Liver (tissue), 9 donors: ENCODE data around the gene CST7. TPM values are rescaled to one million over a fixed set of nuclear protein-coding genes. Genes with fewer than 3 reads are reported as not detected.

Source experiments
- DNase-seq: peaks from one replicate; pipeline ENCODE4 v3.0.0-alpha.2; 2017; ENCODE audit warnings: low spot score
- H3K27ac ChIP-seq, 2 donors: one replicate each; pipeline ENCODE4 v1.7.0; 2013; ENCODE audit warnings: inconsistent platforms in 2 of 2, low read length in 2 of 2, control low read depth in 1 of 2, low read depth in 1 of 2, mild to moderate bottlenecking in 1 of 2
- H3K27me3 ChIP-seq, 4 donors: one replicate each; pipeline versions ENCODE4 v1.6.1 to v1.7.0; 2013; ENCODE audit warnings: low read length in 3 of 4, inconsistent platforms in 1 of 4, mild to moderate bottlenecking in 1 of 4, moderate library complexity in 1 of 4; ENCODE audit not compliant: control insufficient read depth in 4 of 4, insufficient read depth in 4 of 4
- H3K36me3 ChIP-seq, 4 donors: one replicate each; pipeline versions ENCODE4 v1.6.1 to v1.7.0; 2013; ENCODE audit warnings: low read length in 3 of 4, mild to moderate bottlenecking in 3 of 4, low read depth in 1 of 4, moderate library complexity in 1 of 4; ENCODE audit not compliant: control insufficient read depth in 4 of 4, insufficient read depth in 3 of 4
- H3K4me1 ChIP-seq, 4 donors: one replicate each; pipeline versions ENCODE4 v1.6.1 to v1.7.0; 2013; ENCODE audit warnings: low read length in 3 of 4, mild to moderate bottlenecking in 3 of 4, moderate library complexity in 1 of 4; ENCODE audit not compliant: control insufficient read depth in 4 of 4, insufficient read depth in 4 of 4
- H3K4me3 ChIP-seq, 3 donors: one replicate each; pipeline versions ENCODE4 v1.6.1 to v1.7.0; 2013; ENCODE audit warnings: low read length in 3 of 3, control low read depth in 1 of 3, low read depth in 1 of 3, mild to moderate bottlenecking in 1 of 3
- H3K9ac ChIP-seq, 2 donors: one replicate each; pipeline ENCODE4 v1.7.0; 2013; ENCODE audit warnings: low read length in 2 of 2, mild to moderate bottlenecking in 2 of 2, moderate library complexity in 2 of 2, control low read depth in 1 of 2, low read depth in 1 of 2
- H3K9me3 ChIP-seq, 4 donors: one replicate each; pipeline versions ENCODE4 v1.6.1 to v1.7.0; 2013; ENCODE audit warnings: low read length in 3 of 4; ENCODE audit not compliant: control insufficient read depth in 4 of 4
- ATF3 ChIP-seq: IDR thresholded peaks from 2 replicates; pipeline ENCODE4 v1.6.1; 2016; ENCODE audit warnings: antibody characterized with exemption
- CTCF ChIP-seq: fragments of 150-350 bp; IDR thresholded peaks from 2 replicates; pipeline ENCODE4 v1.5.1; 2017; ENCODE audit warnings: improper control_type of control experiment, low read depth, low read length; ENCODE audit not compliant: missing input control
- EGR1 ChIP-seq, 2 donors: IDR thresholded peaks; 2 replicates each; pipeline ENCODE4 v1.6.1; 2016 to 2018; ENCODE audit warnings: antibody characterized with exemption in 2 of 2, low read depth in 2 of 2
- FOXA1 ChIP-seq: IDR thresholded peaks from 2 replicates; pipeline ENCODE4 v1.6.1; 2016; ENCODE audit warnings: antibody characterized with exemption
- FOXA2 ChIP-seq: IDR thresholded peaks from 2 replicates; pipeline ENCODE4 v1.6.1; 2016; ENCODE audit warnings: antibody characterized with exemption
- GABPA ChIP-seq, 2 donors: IDR thresholded peaks in 1 of 2; conservative IDR thresholded peaks in 1 of 2; 2 replicates each; pipeline ENCODE4 v1.6.1; 2016; ENCODE audit warnings: antibody characterized with exemption in 2 of 2, mild to moderate bottlenecking in 1 of 2, moderate library complexity in 1 of 2
- HNF4A ChIP-seq, 2 donors: conservative IDR thresholded peaks; 2 replicates each; pipeline ENCODE4 v1.6.1; 2016; ENCODE audit warnings: antibody characterized with exemption in 2 of 2, mild to moderate bottlenecking in 2 of 2
- HNF4G ChIP-seq: IDR thresholded peaks from 2 replicates; pipeline ENCODE4 v1.6.1; 2016; ENCODE audit warnings: antibody characterized with exemption
- JUND ChIP-seq, 2 donors: IDR thresholded peaks; 2 replicates each; pipeline ENCODE4 v1.6.1; 2016; ENCODE audit warnings: antibody characterized with exemption in 2 of 2
- NR2F2 ChIP-seq: IDR thresholded peaks from 2 replicates; pipeline ENCODE4 v1.6.1; 2016; ENCODE audit warnings: antibody characterized with exemption
- RXRA ChIP-seq, 2 donors: IDR thresholded peaks; 2 replicates each; pipeline ENCODE4 v1.6.1; 2017 to 2018; ENCODE audit warnings: antibody characterized with exemption in 2 of 2, mild to moderate bottlenecking in 1 of 2
- SP1 ChIP-seq: IDR thresholded peaks from 2 replicates; pipeline ENCODE4 v1.6.1; 2018; ENCODE audit warnings: antibody characterized with exemption, mild to moderate bottlenecking
- YY1 ChIP-seq: IDR thresholded peaks from 2 replicates; pipeline ENCODE4 v1.6.1; 2016; ENCODE audit warnings: antibody characterized with exemption, mild to moderate bottlenecking
- ZBTB33 ChIP-seq: IDR thresholded peaks from 2 replicates; pipeline ENCODE4 v1.6.1; 2016; ENCODE audit warnings: antibody characterized with exemption
- WGBS: extraction: QIAGEN DNeasy Blood & Tissue Kit; methylation state at CpG from one replicate; pipeline ENCODE4 v1.1.7; 2013; 5-methylcytosine and 5-hydroxymethylcytosine counted together
- polyA plus RNA-seq, 2 donors: library from polyadenylated mRNA; stranded (reverse) in 1 of 2; unstranded in 1 of 2; fragments of 200-250 nt in 1 of 2; fragments of >200 nt in 1 of 2; fragmentation: Nextera tagmentation in 1 of 2; extraction: Ambion mirVana in 1 of 2; gene quantifications; one replicate each; pipeline versions ENCODE4 v1.2.1 to v1.2.3, GENCODE V29; 2013 to 2015
- total RNA-seq, 2 donors: library from RNA; depleted of rRNA; stranded (reverse); fragments of >200 nt; gene quantifications; one replicate each; pipeline ENCODE4 v1.2.3, GENCODE V29; 2014
- TF ChIP-seq, protein P1 (sequence below): IDR thresholded peaks from 2 replicates; pipeline ENCODE4 v1.6.1; 2016; ENCODE audit warnings: antibody characterized with exemption, mild to moderate bottlenecking
- TF ChIP-seq, protein P2 (sequence below): IDR thresholded peaks from 2 replicates; pipeline ENCODE4 v1.6.1; 2016; ENCODE audit warnings: antibody characterized with exemption
- donor health status: healthy.
- donor health status: healthy.
- donor health status: healthy.
- donor health status: healthy.
- donor health status: healthy.

Gene CST7
- total and polyA plus RNA-seq, 4 donors: 1.5 to 15.1 (median 2.7) TPM

DNA sequence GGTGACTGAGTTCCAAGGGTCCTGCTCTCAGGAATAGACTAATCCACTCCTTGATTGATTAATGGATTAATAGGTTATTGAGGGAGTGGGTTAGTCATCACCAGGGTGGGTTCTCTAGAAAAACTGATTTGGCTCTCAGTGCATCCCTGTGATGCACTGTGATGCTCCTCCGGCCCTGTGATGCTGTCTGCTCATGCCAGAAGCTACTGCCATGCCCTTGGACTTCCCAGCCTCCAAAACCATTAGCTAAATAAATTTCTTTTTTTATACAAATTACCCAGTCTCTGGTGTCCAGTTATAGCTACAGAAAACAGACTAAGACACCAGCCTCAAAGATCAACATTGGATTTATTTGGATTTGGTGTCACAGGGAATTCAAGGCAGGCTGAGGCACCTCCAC is 40.4 kb upstream of the CST7 start:
- Histone ChIP-seq H3K4me3 (no peak overlapping the region), H3K27ac (no peak overlapping the region), H3K9ac (no peak overlapping the region), H3K4me1 (no peaks in the 10 kb centered on the region), H3K27me3 (no peaks in the 10 kb centered on the region), H3K36me3 (no peaks in the 10 kb centered on the region), H3K9me3 (peaks cover 2 to 6% (median 4%) of the 10 kb centered on the region in 4 donors)
- whole genome bisulfite sequencing: 96% methylated on average over 1 of the region's 1 CpG
- peak; percentile 3 for DNase-seq
- no peak for TF ChIP-seq HNF4A (conservative IDR thresholded peaks at IDR 0.05)
- TF ChIP-seq EGR1 (IDR thresholded peaks at IDR 0.05; ENCODE audit: low read depth in 2 of 2): no peak
- no peak for TF ChIP-seq SP1
- no peak for TF ChIP-seq GABPA (IDR thresholded peaks at IDR 0.05 in 1 of 2, conservative IDR thresholded peaks at IDR 0.05 in 1 of 2)
- no peak for TF ChIP-seq NR2F2
- TF ChIP-seq ZBTB33: no peak
- TF ChIP-seq, protein P1, sequence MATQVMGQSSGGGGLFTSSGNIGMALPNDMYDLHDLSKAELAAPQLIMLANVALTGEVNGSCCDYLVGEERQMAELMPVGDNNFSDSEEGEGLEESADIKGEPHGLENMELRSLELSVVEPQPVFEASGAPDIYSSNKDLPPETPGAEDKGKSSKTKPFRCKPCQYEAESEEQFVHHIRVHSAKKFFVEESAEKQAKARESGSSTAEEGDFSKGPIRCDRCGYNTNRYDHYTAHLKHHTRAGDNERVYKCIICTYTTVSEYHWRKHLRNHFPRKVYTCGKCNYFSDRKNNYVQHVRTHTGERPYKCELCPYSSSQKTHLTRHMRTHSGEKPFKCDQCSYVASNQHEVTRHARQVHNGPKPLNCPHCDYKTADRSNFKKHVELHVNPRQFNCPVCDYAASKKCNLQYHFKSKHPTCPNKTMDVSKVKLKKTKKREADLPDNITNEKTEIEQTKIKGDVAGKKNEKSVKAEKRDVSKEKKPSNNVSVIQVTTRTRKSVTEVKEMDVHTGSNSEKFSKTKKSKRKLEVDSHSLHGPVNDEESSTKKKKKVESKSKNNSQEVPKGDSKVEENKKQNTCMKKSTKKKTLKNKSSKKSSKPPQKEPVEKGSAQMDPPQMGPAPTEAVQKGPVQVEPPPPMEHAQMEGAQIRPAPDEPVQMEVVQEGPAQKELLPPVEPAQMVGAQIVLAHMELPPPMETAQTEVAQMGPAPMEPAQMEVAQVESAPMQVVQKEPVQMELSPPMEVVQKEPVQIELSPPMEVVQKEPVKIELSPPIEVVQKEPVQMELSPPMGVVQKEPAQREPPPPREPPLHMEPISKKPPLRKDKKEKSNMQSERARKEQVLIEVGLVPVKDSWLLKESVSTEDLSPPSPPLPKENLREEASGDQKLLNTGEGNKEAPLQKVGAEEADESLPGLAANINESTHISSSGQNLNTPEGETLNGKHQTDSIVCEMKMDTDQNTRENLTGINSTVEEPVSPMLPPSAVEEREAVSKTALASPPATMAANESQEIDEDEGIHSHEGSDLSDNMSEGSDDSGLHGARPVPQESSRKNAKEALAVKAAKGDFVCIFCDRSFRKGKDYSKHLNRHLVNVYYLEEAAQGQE: no peak
- TF ChIP-seq RXRA (IDR thresholded peaks at IDR 0.05): no peak
- TF ChIP-seq CTCF: no peak
- no peak for TF ChIP-seq YY1
- no peak for TF ChIP-seq JUND (IDR thresholded peaks at IDR 0.05)
- TF ChIP-seq FOXA2: no peak
- no peak for TF ChIP-seq HNF4G
- no peak for TF ChIP-seq FOXA1
- TF ChIP-seq, protein P2, sequence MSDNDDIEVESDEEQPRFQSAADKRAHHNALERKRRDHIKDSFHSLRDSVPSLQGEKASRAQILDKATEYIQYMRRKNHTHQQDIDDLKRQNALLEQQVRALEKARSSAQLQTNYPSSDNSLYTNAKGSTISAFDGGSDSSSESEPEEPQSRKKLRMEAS: no peak

- 84% methylated on average over 9 of the region's 9 CpGs for WGBS
- no peaks in the 10 kb centered on the region for H3K4me1 ChIP-seq
- H3K4me3 ChIP-seq: no peak overlapping the region
- H3K27ac ChIP-seq: no peak overlapping the region
- no peaks in the 10 kb centered on the region for H3K36me3 ChIP-seq
- peaks cover 2 to 6% (median 4%) of the 10 kb centered on the region in 4 donors for H3K9me3 ChIP-seq
- no peak for TF ChIP-seq GABPA (IDR thresholded peaks at IDR 0.05 in 1 of 2, conservative IDR thresholded peaks at IDR 0.05 in 1 of 2)
- TF ChIP-seq EGR1 (IDR thresholded peaks at IDR 0.05; ENCODE audit: low read depth in 2 of 2): no peak
- TF ChIP-seq, protein P1: no peak
- no peak for TF ChIP-seq HNF4A (conservative IDR thresholded peaks at IDR 0.05)
- no peak for TF ChIP-seq ATF3
- TF ChIP-seq JUND (IDR thresholded peaks at IDR 0.05): no peak
- TF ChIP-seq SP1: no peak
- TF ChIP-seq RXRA (IDR thresholded peaks at IDR 0.05): no peak
- TF ChIP-seq, protein P2: no peak
- H3K9ac ChIP-seq: no peak overlapping the region
- DNase-seq: peak; percentile 10
- no peaks in the 10 kb centered on the region for H3K27me3 ChIP-seq
These were observed 39.8 kb upstream of the CST7 start for GRCh38 chr20:24909086-24909780.
